Sigmoid colon (tissue), 4 donors: ENCODE data around the gene ZNF730.

Source experiments
- EP300 ChIP-seq, 4 donors: sonication (generic); formaldehyde crosslinking; IDR thresholded peaks; one replicate each; pipeline ENCODE4 v1.6.1; 2017; ENCODE audit warnings: antibody characterized with exemption in 4 of 4
- POLR2A ChIP-seq, 2 donors: fragments of 450-650 bp; IDR thresholded peaks; one replicate each; pipeline ENCODE4 v1.6.1; 2016; ENCODE audit warnings: antibody characterized with exemption in 2 of 2, mild to moderate bottlenecking in 2 of 2, moderate library complexity in 2 of 2
- POLR2AphosphoS5 ChIP-seq, 4 donors: sonication (generic); formaldehyde crosslinking; IDR thresholded peaks; one replicate each; pipeline ENCODE4 v1.6.1; 2017; ENCODE audit warnings: antibody characterized with exemption in 4 of 4
- TF ChIP-seq, protein P1 (sequence below), 4 experiments: fragments of 450-650 bp in 3 of 4; fragments of 200-600 bp in 1 of 4; IDR thresholded peaks; one replicate each; pipeline ENCODE4 v1.5.1; 2016 to 2019; ENCODE audit warnings: antibody characterized with exemption in 4 of 4, mild to moderate bottlenecking in 3 of 4, moderate library complexity in 2 of 4

DNA sequence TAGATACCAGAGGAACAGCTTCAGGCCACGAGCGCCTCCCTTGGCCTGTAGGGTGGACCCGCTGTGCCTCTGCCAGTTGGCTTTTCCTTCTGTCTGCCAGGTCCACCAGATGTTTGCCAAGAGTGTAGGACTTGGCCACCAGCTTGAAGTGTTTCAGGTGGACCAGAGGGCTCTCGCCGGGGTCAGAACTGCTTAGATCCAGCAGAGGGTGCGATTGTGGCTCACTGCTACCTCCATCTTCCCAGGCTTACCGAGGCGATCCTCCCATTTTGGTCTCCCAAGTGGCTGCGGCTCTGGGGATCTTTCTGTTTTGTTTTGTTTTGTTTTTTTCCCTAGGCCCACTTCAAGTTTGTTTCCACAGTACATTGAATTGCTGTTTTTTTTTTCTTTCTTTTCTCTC is 23.0 kb upstream of the ZNF730 start:
- TF ChIP-seq POLR2A (IDR thresholded peaks at IDR 0.05) (no peak), EP300 (IDR thresholded peaks at IDR 0.05) (no peak), POLR2AphosphoS5 (IDR thresholded peaks at IDR 0.05) (no peak)
- TF ChIP-seq, protein P1, sequence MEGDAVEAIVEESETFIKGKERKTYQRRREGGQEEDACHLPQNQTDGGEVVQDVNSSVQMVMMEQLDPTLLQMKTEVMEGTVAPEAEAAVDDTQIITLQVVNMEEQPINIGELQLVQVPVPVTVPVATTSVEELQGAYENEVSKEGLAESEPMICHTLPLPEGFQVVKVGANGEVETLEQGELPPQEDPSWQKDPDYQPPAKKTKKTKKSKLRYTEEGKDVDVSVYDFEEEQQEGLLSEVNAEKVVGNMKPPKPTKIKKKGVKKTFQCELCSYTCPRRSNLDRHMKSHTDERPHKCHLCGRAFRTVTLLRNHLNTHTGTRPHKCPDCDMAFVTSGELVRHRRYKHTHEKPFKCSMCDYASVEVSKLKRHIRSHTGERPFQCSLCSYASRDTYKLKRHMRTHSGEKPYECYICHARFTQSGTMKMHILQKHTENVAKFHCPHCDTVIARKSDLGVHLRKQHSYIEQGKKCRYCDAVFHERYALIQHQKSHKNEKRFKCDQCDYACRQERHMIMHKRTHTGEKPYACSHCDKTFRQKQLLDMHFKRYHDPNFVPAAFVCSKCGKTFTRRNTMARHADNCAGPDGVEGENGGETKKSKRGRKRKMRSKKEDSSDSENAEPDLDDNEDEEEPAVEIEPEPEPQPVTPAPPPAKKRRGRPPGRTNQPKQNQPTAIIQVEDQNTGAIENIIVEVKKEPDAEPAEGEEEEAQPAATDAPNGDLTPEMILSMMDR (IDR thresholded peaks at IDR 0.05): no peak
